Left ventricle myocardium inferior (tissue), 1 donor: ENCODE data around the gene SAA1. TPM values are rescaled to one million over a fixed set of nuclear protein-coding genes. Genes with fewer than 3 reads are reported as not detected.
"Not testable (repeated sequence)": the region's sequence is repeated elsewhere in the genome, so short reads cannot be mapped to it uniquely, and the experiment has no call there.

Source experiments
- DNase-seq: peaks from one replicate; pipeline ENCODE4 v3.0.0-alpha.2; 2020
- H3K27ac ChIP-seq: fragments of 200-600 bp; replicated peaks from 2 replicates; pipeline ENCODE4 v1.8.0; 2021
- H3K27me3 ChIP-seq: fragments of 200-600 bp; 2 replicates; pipeline ENCODE4 v1.8.0; 2021; ENCODE audit warnings: low read depth
- H3K36me3 ChIP-seq: fragments of 200-600 bp; 2 replicates; pipeline ENCODE4 v1.8.0; 2021
- H3K4me1 ChIP-seq: fragments of 200-600 bp; 2 replicates; pipeline ENCODE4 v1.8.0; 2021
- H3K4me3 ChIP-seq: fragments of 200-600 bp; 2 replicates; pipeline ENCODE4 v1.8.0; 2021; ENCODE audit warnings: mild to moderate bottlenecking, moderate library complexity
- H3K9me3 ChIP-seq: fragments of 200-600 bp; replicated peaks from 2 replicates; pipeline ENCODE4 v1.8.0; 2021
- CTCF ChIP-seq: fragments of 200-600 bp; IDR thresholded peaks from 2 replicates; pipeline ENCODE4 v1.8.0; 2021; ENCODE audit warnings: antibody characterized with exemption, mild to moderate bottlenecking, borderline replicate concordance
- intact Hi-C: fragments of 100-400 bp; cut with micrococcal nuclease; formaldehyde crosslinking; loops from one replicate; pipeline ENCODE4 v1.11.0; 2022
- total RNA-seq: library from RNA; stranded (reverse); fragmentation: NEBNext Ultra II Directional; extraction: Animal tissue kit (Norgen Biotek cat#: 25700); gene quantifications from one replicate; pipeline ENCODE4 v1.2.1, GENCODE V29; 2021
- donor health status: DM: no; HTN: yes; CAD: no; lungs with severe emphysema.

Gene SAA1
- total RNA-seq, 1 donor from 2014 or later, result not detected

- Histone ChIP-seq H3K9me3 (peaks cover 7% of the 10 kb centered on the region), H3K4me3 (no peak overlapping the region), H3K27ac (no peak overlapping the region), H3K36me3 (no peaks in the 10 kb centered on the region), H3K27me3 (peaks cover 36% of the 10 kb centered on the region), H3K4me1 (no peaks in the 10 kb centered on the region)
- DNase-seq, result no peak
- no peak for TF ChIP-seq CTCF
- intact Hi-C loops, result no loop called here
These were observed 26.4 kb upstream of the SAA1 start for GRCh38 chr11:18239655-18240054.

- H3K4me3 ChIP-seq, result no peak overlapping the region
- DNase-seq, result no peak
- no peaks in the 10 kb centered on the region for H3K36me3 ChIP-seq
- H3K27ac ChIP-seq, result no peak overlapping the region
- H3K27me3 ChIP-seq, result peaks cover 25% of the 10 kb centered on the region
- intact Hi-C loops, result no loop called here
- H3K4me1 ChIP-seq, result no peaks in the 10 kb centered on the region
- TF ChIP-seq CTCF, result peak; percentile 55
- peaks cover 7% of the 10 kb centered on the region for H3K9me3 ChIP-seq
These were observed 22.2 kb upstream of the SAA1 start for GRCh38 chr11:18243783-18244362.

- Histone ChIP-seq H3K9me3 (peaks cover 7% of the 10 kb centered on the region), H3K36me3 (no peaks in the 10 kb centered on the region), H3K4me3 (no peak overlapping the region), H3K27me3 (peaks cover 21% of the 10 kb centered on the region), H3K27ac (no peak overlapping the region), H3K4me1 (no peaks in the 10 kb centered on the region)
- intact Hi-C loops, result no loop called here
- DNase-seq, result no peak
- no peak for TF ChIP-seq CTCF
These were observed 20.7 kb upstream of the SAA1 start for GRCh38 chr11:18245396-18245795.

- H3K27me3 ChIP-seq, result peaks cover 21% of the 10 kb centered on the region
- DNase-seq, H3K4me1 ChIP-seq, intact Hi-C loops, H3K36me3 ChIP-seq, H3K27ac ChIP-seq, H3K9me3 ChIP-seq, H3K4me3 ChIP-seq: not testable (repeated sequence)
These were observed 19.5 kb upstream of the SAA1 start for GRCh38 chr11:18246379-18247190.

- H3K27ac ChIP-seq, H3K4me3 ChIP-seq, H3K9me3 ChIP-seq, H3K4me1 ChIP-seq, DNase-seq, intact Hi-C loops, H3K36me3 ChIP-seq: not testable (repeated sequence)
- H3K27me3 ChIP-seq, result peaks cover 21% of the 10 kb centered on the region
These were observed 18.9 kb upstream of the SAA1 start for GRCh38 chr11:18247191-18247581.

- H3K4me3 ChIP-seq, result no peak within 1 kb of the TSS
- peaks cover 7% of the 10 kb centered on the region for H3K9me3 ChIP-seq
- no peak within 1 kb of the TSS for H3K27ac ChIP-seq
- no peak for TF ChIP-seq CTCF
- DNase-seq, result no peak
- H3K36me3 ChIP-seq, result no peaks in the 10 kb centered on the region
- intact Hi-C loops, result no loop called here
- peaks cover 21% of the 10 kb centered on the region for H3K27me3 ChIP-seq
- no peaks in the 10 kb centered on the region for H3K4me1 ChIP-seq
These were observed 17.5 kb upstream of the SAA1 start, which contains the start of gene SAA2 for GRCh38 chr11:18248561-18248960. TSS of gene SAA2 (minus strand) at chr11:18248668. CDS start at chr11:18248011, 657 bp downstream.
